Fibroblast of skin of scalp (primary cell): Measurements from ENCODE around the gene TMEM74B. TPM values are rescaled to one million over a fixed set of nuclear protein-coding genes. Genes with fewer than 3 reads are reported as not detected.
"Not testable (repeated sequence)": the region's sequence is repeated elsewhere in the genome, so short reads cannot be mapped to it uniquely, and the experiment has no call there.

Experiments
- DNase-seq: peaks from one replicate; pipeline ENCODE4 v3.0.0-alpha.2; 2013
- polyA plus RNA-seq, 2 experiments: library from polyadenylated mRNA; unstranded; fragments of 120-200 nt; gene quantifications; one replicate each; pipeline ENCODE4 v1.2.1, GENCODE V29; 2013; ENCODE audit not compliant: insufficient read length in 2 of 2

The TMEM74B gene
- 0.35 TPM for polyA plus RNA-seq (2013, experiment 1 of 2; ENCODE audit: insufficient read length)
- polyA plus RNA-seq (2013, experiment 2 of 2; ENCODE audit: insufficient read length): 0.37 TPM

- DNase-seq: no peak
Measured at GRCh38 chr20:1184638-1185315, at the start of gene TMEM74B. Gene TMEM74B, minus strand, starts transcription at chr20:1184981. Its CDS starts 1,180 bp downstream, at chr20:1183801.

DNA sequence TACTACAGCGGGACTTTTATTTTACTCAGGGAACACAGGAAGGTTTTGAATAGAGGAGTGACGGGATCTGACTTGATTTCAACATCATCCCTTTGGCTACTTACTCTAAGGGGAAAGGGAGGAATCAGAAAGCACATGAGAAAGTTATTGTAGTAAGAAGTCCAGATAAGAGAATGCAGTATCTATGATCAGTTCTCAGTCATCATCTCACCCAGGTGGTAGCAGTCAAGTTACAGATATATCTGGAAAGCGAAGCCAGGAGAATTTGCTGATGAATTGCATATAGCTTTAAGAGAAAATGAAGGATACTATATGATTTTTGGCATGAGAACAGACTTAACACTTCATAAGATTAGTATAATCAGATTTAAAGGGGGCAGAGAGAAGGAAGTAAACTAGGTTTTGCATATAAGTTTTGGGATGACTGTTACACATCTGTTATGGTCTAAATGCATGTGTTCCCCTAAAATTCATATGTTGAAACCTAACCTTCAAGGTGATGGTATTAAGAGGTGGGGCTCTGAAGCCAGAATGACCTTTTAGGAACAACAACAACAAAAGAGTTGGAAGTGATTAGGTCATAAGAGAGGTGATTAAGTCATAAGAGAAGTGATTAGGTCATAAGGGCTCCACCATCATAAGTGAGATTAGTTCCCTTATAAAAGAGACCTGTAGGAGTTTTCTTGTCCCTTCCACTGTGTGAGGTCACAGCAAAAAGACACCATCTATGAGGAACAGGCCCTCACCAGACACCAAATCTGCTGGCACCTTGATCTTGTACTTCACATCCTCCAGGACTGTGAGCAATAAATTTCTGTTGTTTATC is 47.7 kb upstream of the TMEM74B start:
- DNase-seq: no peak

- no peak for DNase-seq
Measured at GRCh38 chr20:1229541-1229940, 44.8 kb upstream of the TMEM74B start.

GRCh38 chr20:1225783-1226654 is 41.2 kb upstream of the TMEM74B start, which contains the start of gene RAD21L1:
Gene RAD21L1, plus strand, starts transcription at chr20:1226044. Its CDS starts 2,410 bp downstream, at chr20:1228454.
- DNase-seq: peak; percentile 79

DNA sequence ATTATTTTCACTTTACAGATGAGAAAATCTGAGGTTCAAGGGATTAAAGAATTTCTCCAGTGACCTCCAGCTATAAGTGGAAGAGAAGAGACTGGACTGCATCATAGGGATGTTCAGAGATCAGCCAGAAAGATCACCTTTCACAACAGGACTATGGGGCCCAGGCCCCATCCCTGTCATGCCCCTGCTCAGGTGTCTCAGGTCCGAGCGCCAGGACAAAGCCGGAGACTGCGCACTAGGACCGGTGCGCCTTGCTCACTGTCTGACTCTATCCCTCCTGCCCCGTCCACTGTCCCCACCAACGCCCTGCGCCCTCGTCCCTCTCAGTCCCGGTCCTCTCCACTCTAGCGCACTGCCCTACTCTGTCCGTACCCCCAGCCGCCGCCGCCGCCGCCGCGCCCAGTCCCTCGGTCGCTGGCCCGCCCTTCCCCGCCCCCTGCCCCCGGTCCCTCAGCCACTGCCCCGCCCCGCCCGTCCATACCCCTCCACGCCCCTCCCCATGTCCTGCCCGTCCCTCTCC is 40.5 kb upstream of the TMEM74B start:
- no peak for DNase-seq

DNA sequence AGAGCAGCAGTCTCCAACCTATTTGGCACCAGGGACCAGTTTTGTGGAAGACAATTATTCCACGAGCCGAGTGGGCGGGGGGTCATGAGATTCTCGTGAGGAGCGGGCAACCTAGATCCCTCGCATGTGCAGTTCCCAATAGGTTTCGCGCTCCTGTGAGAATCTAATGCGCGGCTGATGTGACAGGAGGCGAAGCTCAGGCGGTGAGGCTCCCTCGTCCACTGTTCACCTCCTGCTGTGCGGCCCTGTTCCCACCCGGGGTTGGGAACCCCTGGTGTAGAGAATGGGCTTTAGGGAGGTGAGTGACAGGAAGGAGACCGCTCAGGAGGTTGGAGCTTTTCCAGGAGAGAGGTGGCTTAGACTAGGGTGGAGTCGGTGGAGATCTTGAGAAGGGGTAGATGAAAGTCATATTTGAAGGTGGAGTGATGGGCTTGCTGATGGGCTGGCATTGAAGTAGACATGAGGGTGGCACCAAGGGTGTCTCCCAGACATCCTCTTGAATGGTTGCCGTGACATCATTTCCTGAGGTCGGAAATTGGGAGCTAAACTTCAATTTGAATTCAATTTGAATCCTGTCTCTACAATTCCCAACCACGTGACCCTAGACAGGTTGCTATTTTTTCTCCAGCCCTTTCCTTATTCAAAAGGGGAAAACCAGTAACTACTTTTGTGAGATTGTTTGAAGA is 39.6 kb upstream of the TMEM74B start:
- DNase-seq: no peak

- not testable (repeated sequence) for DNase-seq
Measured at GRCh38 chr20:1222750-1223149, 38.0 kb upstream of the TMEM74B start.

GRCh38 chr20:1216527-1217427 is 32.0 kb upstream of the TMEM74B start:
- DNase-seq: not testable (repeated sequence)

- no peak for DNase-seq
Measured at GRCh38 chr20:1215386-1216170, 30.8 kb upstream of the TMEM74B start.

GRCh38 chr20:1214838-1215261 is 30.1 kb upstream of the TMEM74B start:
- no peak for DNase-seq

- peak; percentile 64 for DNase-seq
Measured at GRCh38 chr20:1212607-1213396, 28.0 kb upstream of the TMEM74B start.

GRCh38 chr20:1212023-1212422 is 27.2 kb upstream of the TMEM74B start:
- DNase-seq: no peak

GRCh38 chr20:1210501-1210900 is 25.7 kb upstream of the TMEM74B start:
- no peak for DNase-seq

DNA sequence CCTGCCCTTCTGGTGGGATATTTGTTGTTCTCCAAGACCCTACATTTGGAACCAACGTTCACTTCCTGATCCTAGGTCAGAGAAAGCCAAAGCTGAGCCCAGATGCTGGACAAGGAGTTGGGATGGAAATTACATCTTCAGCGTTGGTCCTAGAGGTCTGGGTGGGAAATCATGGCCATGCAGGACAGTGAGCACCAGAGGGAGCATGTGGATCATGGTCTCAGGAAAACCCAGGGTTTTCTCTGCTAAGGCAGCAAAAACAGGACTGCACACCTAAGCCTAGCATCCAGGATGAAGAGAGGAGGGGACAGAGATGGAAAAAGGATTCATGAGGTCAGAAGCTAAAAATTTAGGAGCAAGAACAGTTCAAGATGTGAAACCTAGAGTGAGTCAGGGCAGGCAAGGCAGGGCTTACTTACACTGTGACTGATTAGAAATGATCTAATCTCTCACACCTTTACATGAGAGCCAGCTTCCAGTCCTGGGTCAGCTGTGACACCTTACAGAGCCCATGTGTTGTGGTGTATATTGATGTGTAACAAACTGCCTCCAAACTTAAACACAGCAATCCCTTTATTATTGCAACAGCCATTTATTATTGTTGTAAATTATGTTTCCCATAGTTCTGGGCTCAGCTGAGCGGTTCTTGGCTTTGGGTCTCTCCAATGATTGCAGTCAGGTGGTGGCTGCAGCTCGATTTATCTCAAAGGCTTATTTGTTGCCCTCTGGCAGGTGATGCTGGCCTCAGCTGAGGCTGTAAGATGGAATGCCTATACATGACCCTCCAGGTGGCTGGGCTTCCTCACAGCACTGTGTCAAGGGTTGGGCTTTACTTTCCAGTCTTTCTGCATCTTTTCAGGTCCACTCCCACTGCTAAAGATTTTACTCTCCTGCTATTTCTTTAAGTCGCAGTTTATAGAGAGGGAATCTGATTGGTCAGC is 24.9 kb upstream of the TMEM74B start:
- DNase-seq: no peak

GRCh38 chr20:1207293-1207878 is 22.6 kb upstream of the TMEM74B start:
- DNase-seq: no peak

GRCh38 chr20:1206366-1207148 is 21.8 kb upstream of the TMEM74B start:
- peak; percentile 7 for DNase-seq
